ENCODE data around the gene IFT122.
"Not testable (repeated sequence)": the region's sequence is repeated elsewhere in the genome, so short reads cannot be mapped to it uniquely, and the experiment has no call there.

Gene IFT122

GRCh38 chr3:129524081-129524480, 84.1 kb downstream of the IFT122 start:
- DNase-seq = no peak

GRCh38 chr3:129525341-129525968, 85.4 kb downstream of the IFT122 start:
- DNase-seq = no peak

- no peak for DNase-seq
These were observed 86.3 kb downstream of the IFT122 start for GRCh38 chr3:129526121-129526900.

- DNase-seq = no peak
These were observed 87.2 kb downstream of the IFT122 start for GRCh38 chr3:129527262-129527661.

- DNase-seq = no peak
These were observed 88.6 kb downstream of the IFT122 start, which contains the start of gene RHO for GRCh38 chr3:129528589-129529100. RHO (plus strand) TSS chr3:129528639; CDS start chr3:129528734, 95 bp downstream.

- no peak for DNase-seq
These were observed 89.6 kb downstream of the IFT122 start for GRCh38 chr3:129529436-129530210.

GRCh38 chr3:129530251-129530791, 90.3 kb downstream of the IFT122 start:
- DNase-seq = no peak

GRCh38 chr3:129530821-129531220, 90.8 kb downstream of the IFT122 start:
- no peak for DNase-seq

GRCh38 chr3:129531699-129532098, 91.7 kb downstream of the IFT122 start:
- no peak for DNase-seq

GRCh38 chr3:129532261-129532660, 92.2 kb downstream of the IFT122 start:
- no peak for DNase-seq

GRCh38 chr3:129533406-129533805, 93.4 kb downstream of the IFT122 start:
- DNase-seq = no peak

- DNase-seq = no peak
These were observed 94.5 kb downstream of the IFT122 start for GRCh38 chr3:129534428-129535027.

GRCh38 chr3:129535075-129535474, 95.1 kb downstream of the IFT122 start:
- DNase-seq = no peak

GRCh38 chr3:129536374-129536667, 96.3 kb downstream of the IFT122 start:
- no peak for DNase-seq

- DNase-seq = no peak
These were observed 96.8 kb downstream of the IFT122 start for GRCh38 chr3:129536804-129537203.

GRCh38 chr3:129539206-129539605, 99.2 kb downstream of the IFT122 start:
- no peak for DNase-seq

GRCh38 chr3:129540776-129541516, 100.9 kb downstream of the IFT122 start:
- DNase-seq = no peak

GRCh38 chr3:129542747-129543146, 102.7 kb downstream of the IFT122 start:
- no peak for DNase-seq

- DNase-seq = no peak
These were observed 103.2 kb downstream of the IFT122 start, which contains the start of gene H1-8 for GRCh38 chr3:129543156-129543790. H1-8 (plus strand) TSS chr3:129543175; CDS start chr3:129543219, 44 bp downstream.

- no peak for DNase-seq
These were observed 104.0 kb downstream of the IFT122 start for GRCh38 chr3:129543999-129544398.

- DNase-seq = not testable (repeated sequence)
These were observed 105.9 kb downstream of the IFT122 start for GRCh38 chr3:129545951-129546350.
